ENCODE results near the gene CBLC. TPM values are rescaled to one million over a fixed set of nuclear protein-coding genes. Genes with fewer than 3 reads are reported as not detected.

Gene CBLC
- total RNA-seq, 1 experiment from 2014 or later, result 25.4 TPM

DNA sequence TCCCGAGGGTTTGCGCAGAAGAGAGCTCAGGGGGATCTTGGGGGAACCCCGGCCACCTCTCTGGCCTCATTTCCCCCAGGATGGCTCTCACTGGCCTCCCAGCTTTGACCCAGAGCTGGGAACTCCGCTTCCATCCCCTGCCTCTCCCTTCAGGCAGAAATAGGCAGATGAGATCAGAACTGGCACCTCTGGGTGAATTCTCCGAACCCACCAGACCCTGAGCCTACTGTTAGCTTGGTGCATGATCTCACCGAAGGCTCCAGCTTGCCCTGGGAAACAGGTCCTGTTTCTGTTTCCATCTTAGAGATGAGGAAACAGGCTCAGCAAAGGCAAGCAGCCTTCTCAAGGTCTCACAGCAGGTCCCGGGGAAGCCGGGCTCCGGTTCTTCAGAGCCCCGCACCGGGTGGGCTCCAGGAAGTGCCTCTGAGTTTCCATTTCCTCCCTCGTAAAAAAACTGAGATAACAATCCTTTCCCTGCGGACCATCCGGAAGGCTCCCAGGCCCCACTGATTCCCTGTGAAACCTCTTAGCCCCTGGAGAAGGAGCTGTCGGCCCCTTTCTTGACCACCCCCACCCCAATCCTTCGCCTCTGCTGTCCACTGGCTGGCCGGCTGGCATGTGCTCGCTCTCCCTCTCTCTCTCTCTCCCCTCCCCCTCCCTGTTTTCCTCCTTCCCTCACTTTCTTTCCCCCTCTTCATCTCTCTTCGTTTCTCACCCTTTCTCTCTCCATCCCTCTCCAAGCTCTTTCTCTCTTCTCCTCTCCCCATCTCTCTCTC is 70.5 kb downstream of the CBLC start:
- TF ChIP-seq EZH2phosphoT487 (IDR thresholded peaks at IDR 0.05; ENCODE audit: borderline replicate concordance, low read length) (no peak), EZH2 (IDR thresholded peaks at IDR 0.05; ENCODE audit: low read length, unreplicated experiment) (no peak)
- TF ChIP-seq, protein P1, sequence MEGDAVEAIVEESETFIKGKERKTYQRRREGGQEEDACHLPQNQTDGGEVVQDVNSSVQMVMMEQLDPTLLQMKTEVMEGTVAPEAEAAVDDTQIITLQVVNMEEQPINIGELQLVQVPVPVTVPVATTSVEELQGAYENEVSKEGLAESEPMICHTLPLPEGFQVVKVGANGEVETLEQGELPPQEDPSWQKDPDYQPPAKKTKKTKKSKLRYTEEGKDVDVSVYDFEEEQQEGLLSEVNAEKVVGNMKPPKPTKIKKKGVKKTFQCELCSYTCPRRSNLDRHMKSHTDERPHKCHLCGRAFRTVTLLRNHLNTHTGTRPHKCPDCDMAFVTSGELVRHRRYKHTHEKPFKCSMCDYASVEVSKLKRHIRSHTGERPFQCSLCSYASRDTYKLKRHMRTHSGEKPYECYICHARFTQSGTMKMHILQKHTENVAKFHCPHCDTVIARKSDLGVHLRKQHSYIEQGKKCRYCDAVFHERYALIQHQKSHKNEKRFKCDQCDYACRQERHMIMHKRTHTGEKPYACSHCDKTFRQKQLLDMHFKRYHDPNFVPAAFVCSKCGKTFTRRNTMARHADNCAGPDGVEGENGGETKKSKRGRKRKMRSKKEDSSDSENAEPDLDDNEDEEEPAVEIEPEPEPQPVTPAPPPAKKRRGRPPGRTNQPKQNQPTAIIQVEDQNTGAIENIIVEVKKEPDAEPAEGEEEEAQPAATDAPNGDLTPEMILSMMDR (conservative IDR thresholded peaks at IDR 0.05; ENCODE audit: low read depth, low read length), result no peak
- H3K79me2 ChIP-seq (ENCODE audit: low read length), result peaks cover 45% of the 10 kb centered on the region
- no TSS peak for BruUV-seq (replicated peaks)
- no peaks in the 10 kb centered on the region for H3K36me3 ChIP-seq (ENCODE audit: low read depth, low read length)
- DNase-seq (peak; percentile 30), ATAC-seq (no peak)
- peak overlapping the region; percentile 36 for H3K27ac ChIP-seq (ENCODE audit: low read length)
- intact Hi-C loops (cut with micrococcal nuclease), result loop anchor here (5.0 to 10.0 kb wide), 3 partner anchors 44 to 273 kb away; partner anchors contain the start of gene TOMM40
- no peaks in the 10 kb centered on the region for H3K9me3 ChIP-seq (ENCODE audit: low read length)
- H3K4me1 ChIP-seq (ENCODE audit: insufficient read depth, low read length), result peaks cover 14% of the 10 kb centered on the region
- H3F3A ChIP-seq (ENCODE audit: low read length, unreplicated experiment), result no peaks in the 10 kb centered on the region
- no peaks in the 10 kb centered on the region for H3K9me2 ChIP-seq (replicated peaks; ENCODE audit: low read length)
- H3K4me2 ChIP-seq (ENCODE audit: low read length), result peak overlapping the region; percentile 84
- H3K4me3 ChIP-seq (ENCODE audit: low read length), result peak overlapping the region; percentile 84
- no peaks in the 10 kb centered on the region for H4K20me1 ChIP-seq (ENCODE audit: low read length)
- ChIA-PET CTCF (interaction anchor here (0.8 kb wide), 1 partner anchor 153 kb away, joined by 3 read pairs; no protein-coding TSS in a partner anchor), POLR2A (ENCODE audit: unreplicated experiment) (interaction anchor here (0.5 kb wide), 1 partner anchor 42 kb away, joined by 3 read pairs; no protein-coding TSS in a partner anchor)
- peak overlapping the region; percentile 64 for H2AFZ ChIP-seq (ENCODE audit: low read length)
- H3K9ac ChIP-seq (ENCODE audit: low read length), result peak overlapping the region; percentile 78; the same call in 1 of the 2 replicates
- H3K27me3 ChIP-seq (ENCODE audit: low read length), result no peaks in the 10 kb centered on the region

DNA sequence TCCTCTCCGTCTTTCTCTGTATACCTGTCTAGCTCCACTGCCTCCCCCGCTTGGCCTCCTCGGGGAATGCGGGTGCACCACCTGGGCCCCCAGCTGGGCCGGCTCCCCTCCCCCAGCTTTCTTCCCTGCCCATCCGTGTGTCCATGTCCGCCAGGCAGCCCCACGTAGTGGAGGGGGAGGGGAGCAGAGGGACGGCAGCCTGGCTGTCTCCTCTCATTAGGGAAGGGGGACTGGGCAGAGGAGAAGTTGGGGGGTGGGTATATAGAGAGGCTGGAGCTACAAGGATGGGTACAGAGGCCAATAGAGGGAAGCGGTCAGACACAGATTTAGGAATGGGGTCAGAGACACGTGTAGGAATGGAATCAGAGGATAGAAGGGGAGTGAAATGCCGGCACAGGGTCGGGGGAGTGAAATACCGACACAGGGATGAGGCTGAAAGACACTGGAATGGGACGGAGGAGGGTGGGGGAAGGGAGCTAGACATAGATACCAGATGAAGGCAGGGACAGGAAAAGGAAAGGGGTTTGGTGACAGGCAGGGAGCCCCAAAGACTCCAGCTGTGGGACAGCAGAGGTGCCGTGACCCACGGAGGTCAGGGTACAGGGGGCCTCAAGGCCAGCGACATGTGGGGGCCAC is 71.2 kb downstream of the CBLC start:
- H4K20me1 ChIP-seq (ENCODE audit: low read length), result no peaks in the 10 kb centered on the region
- POLR2A ChIA-PET (ENCODE audit: unreplicated experiment), result no interaction called here
- TF ChIP-seq, protein P1 (conservative IDR thresholded peaks at IDR 0.05; ENCODE audit: low read depth, low read length), result no peak
- TF ChIP-seq EZH2phosphoT487 (IDR thresholded peaks at IDR 0.05; ENCODE audit: borderline replicate concordance, low read length) (no peak), EZH2 (IDR thresholded peaks at IDR 0.05; ENCODE audit: low read length, unreplicated experiment) (no peak)
- no peaks in the 10 kb centered on the region for H3K27me3 ChIP-seq (ENCODE audit: low read length)
- intact Hi-C loops (cut with micrococcal nuclease), result loop anchor here (5.0 to 10.0 kb wide), 3 partner anchors 43 to 274 kb away; partner anchors contain the start of gene TOMM40
- H2AFZ ChIP-seq (ENCODE audit: low read length), result no peak overlapping the region
- H3K9ac ChIP-seq (ENCODE audit: low read length), result 0 out of 2 replicates have a peak overlapping the region, but pooled peaks have one; percentile 9
- no peaks in the 10 kb centered on the region for H3F3A ChIP-seq (ENCODE audit: low read length, unreplicated experiment)
- H3K4me3 ChIP-seq (ENCODE audit: low read length), result peak overlapping the region; percentile 84
- no peak overlapping the region for H3K27ac ChIP-seq (ENCODE audit: low read length)
- DNase-seq (no peak), ATAC-seq (no peak)
- peaks cover 14% of the 10 kb centered on the region for H3K4me1 ChIP-seq (ENCODE audit: insufficient read depth, low read length)
- H3K9me2 ChIP-seq (replicated peaks; ENCODE audit: low read length), result no peaks in the 10 kb centered on the region
- H3K4me2 ChIP-seq (ENCODE audit: low read length), result peak overlapping the region; percentile 84
- BruUV-seq (replicated peaks), result no TSS peak
- CTCF ChIA-PET, result interaction anchor here (0.8 kb wide), 1 partner anchor 154 kb away, joined by 3 read pairs; no protein-coding TSS in a partner anchor
- no peaks in the 10 kb centered on the region for H3K9me3 ChIP-seq (ENCODE audit: low read length)
- no peaks in the 10 kb centered on the region for H3K36me3 ChIP-seq (ENCODE audit: low read depth, low read length)
- H3K79me2 ChIP-seq (ENCODE audit: low read length), result peaks cover 45% of the 10 kb centered on the region

Small RNA genes within 50 kb of the gene (microRNA-seq; reads per million reads assigned to microRNA genes)
- not detected for gene MIR8085 (ENCODE audit: unreplicated experiment)

Other genes starting within 250 kb of the CBLC start
- not detected in 2 replicates for gene CEACAM20, start 248.2 kb upstream of the CBLC start, total RNA-seq (2014; rRNA removed)
- gene IGSF23, start 164.3 kb upstream of the CBLC start, total RNA-seq (2014; rRNA removed), result not detected in 2 replicates
- 67.8 and 75.3 TPM in 2 replicates for gene PVR, start 134.0 kb upstream of the CBLC start, total RNA-seq (2014; rRNA removed)
- 2.2 and 4.3 TPM in 2 replicates for gene CEACAM19, start 106.4 kb upstream of the CBLC start, total RNA-seq (2014; rRNA removed)
- gene CEACAM16, start 78.7 kb upstream of the CBLC start, total RNA-seq (2014; rRNA removed), result not detected in 2 replicates
- gene BCL3, start 29.2 kb upstream of the CBLC start, total RNA-seq (2014; rRNA removed), result 22.9 and 25.5 TPM in 2 replicates
- gene BCAM, start 31.2 kb downstream of the CBLC start, total RNA-seq (2014; rRNA removed), result 12.9 and 18.7 TPM in 2 replicates
- gene NECTIN2, start 68.4 kb downstream of the CBLC start, total RNA-seq (2014; rRNA removed), result 61.0 and 71.6 TPM in 2 replicates
- gene TOMM40, start 113.4 kb downstream of the CBLC start, total RNA-seq (2014; rRNA removed), result 190 and 201 TPM in 2 replicates
- gene APOE, start 127.9 kb downstream of the CBLC start, total RNA-seq (2014; rRNA removed), result 2.7 and 3.6 TPM in 2 replicates
- 2.7 and 3.3 TPM in 2 replicates for gene APOC1, start 136.7 kb downstream of the CBLC start, total RNA-seq (2014; rRNA removed)
- gene APOC4, start 164.3 kb downstream of the CBLC start, total RNA-seq (2014; rRNA removed), result not detected in 2 replicates
- gene APOC2, start 168.2 kb downstream of the CBLC start, total RNA-seq (2014; rRNA removed), result not detected in 2 replicates
- gene CLPTM1, start 177.5 kb downstream of the CBLC start, total RNA-seq (2014; rRNA removed), result 44.9 and 61.3 TPM in 2 replicates
- 4.8 and 15.2 TPM in 2 replicates for gene RELB, start 223.6 kb downstream of the CBLC start, total RNA-seq (2014; rRNA removed)